ENCODE results near the gene NRCAM.

DNA sequence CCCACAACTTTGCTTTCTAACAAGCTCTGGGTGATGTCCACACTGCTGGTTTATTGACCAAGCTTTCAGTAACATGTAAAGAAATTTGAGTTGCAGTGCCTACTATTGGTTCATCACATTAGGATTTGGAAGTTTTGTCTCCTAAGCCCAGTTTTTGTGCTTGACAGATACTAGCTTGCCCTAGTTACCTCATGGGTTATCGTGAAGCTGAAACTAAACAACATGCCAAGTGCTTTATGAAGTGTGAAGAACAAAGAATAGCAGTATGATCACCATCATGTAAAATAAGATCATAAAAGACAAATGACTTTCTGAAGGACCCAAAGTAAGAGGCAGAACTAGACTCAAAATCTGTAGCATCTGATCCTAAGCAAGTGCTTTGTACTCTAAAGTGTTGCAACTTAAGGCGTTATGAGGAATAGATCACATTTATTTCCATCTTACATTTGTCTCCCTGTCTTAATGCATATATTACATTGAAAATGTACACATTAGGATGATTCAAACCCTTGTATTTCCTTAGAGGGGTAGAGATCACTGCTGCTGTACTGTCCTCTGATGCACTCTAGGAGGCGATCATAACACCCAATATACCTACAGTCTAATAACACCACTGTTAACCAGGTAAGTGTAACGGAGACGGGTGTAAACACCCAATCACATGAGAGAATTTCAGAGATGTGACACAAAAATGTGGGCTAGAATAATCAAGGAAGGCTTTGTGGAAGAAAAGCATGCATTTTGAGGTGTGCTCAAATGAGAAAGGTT, 71.3 kb downstream of the NRCAM start:
- TF ChIP-seq, protein P1, sequence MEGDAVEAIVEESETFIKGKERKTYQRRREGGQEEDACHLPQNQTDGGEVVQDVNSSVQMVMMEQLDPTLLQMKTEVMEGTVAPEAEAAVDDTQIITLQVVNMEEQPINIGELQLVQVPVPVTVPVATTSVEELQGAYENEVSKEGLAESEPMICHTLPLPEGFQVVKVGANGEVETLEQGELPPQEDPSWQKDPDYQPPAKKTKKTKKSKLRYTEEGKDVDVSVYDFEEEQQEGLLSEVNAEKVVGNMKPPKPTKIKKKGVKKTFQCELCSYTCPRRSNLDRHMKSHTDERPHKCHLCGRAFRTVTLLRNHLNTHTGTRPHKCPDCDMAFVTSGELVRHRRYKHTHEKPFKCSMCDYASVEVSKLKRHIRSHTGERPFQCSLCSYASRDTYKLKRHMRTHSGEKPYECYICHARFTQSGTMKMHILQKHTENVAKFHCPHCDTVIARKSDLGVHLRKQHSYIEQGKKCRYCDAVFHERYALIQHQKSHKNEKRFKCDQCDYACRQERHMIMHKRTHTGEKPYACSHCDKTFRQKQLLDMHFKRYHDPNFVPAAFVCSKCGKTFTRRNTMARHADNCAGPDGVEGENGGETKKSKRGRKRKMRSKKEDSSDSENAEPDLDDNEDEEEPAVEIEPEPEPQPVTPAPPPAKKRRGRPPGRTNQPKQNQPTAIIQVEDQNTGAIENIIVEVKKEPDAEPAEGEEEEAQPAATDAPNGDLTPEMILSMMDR (IDR thresholded peaks at IDR 0.05), result no peak
- no peak for TF ChIP-seq POLR2A (IDR thresholded peaks at IDR 0.05)

Measured in lower leg skin (tissue), 3 donors.